GM18517 (cell line): Measurements from ENCODE around the gene PDGFA.

ENCODE experiments used
- ATAC-seq: cut with Tn5 transposase; IDR thresholded peaks from one replicate; pipeline ENCODE4 v1.9.1; 2021; ENCODE audit warnings: mild to moderate bottlenecking, moderate library complexity; ENCODE audit not compliant: unreplicated experiment

PDGFA gene

GRCh38 chr7:517774-518629 is 1.6 kb downstream of the PDGFA start:
- no peak for ATAC-seq

- ATAC-seq = no peak
Measured at GRCh38 chr7:516606-517456, 2.8 kb downstream of the PDGFA start.

DNA sequence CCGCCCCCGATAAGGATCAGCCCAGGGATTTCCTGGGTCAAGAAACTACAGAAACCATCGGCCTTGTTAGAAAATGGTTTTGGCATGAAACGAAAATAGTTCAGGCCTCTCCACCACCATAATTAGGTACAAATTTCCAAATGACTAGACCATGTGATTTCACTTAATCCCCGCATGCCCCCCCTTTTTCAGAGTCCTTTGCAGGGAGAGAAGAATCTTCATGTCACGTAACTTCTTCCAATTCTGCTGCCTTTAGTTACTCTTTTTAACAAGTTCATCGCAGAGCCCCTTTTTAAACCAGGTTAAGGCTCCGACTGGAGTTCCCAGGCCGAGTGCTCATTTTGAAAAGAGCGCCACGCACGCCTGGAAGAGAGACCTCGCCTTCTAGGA is 3.4 kb downstream of the PDGFA start:
- ATAC-seq = no peak

DNA sequence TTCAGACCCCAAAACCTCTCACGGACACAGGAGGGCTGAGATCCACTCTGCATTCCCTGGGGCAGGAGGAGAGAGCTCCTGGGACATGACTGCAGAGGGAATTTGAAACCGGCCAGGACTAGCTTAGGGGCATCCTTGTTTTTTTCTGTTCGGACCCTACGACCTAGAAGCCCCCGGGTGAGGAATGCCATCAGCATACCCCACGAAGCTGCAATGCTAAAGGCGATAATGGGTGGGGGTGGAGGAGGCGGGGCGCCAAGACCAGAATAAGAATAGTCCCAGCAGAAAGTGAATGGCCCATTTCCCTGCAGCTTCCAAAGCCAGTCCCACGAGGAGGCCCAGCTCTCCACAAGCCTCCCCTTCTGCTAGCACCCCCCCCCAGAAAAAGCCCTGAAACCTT is 4.0 kb downstream of the PDGFA start:
- ATAC-seq = no peak

- no peak for ATAC-seq
Measured at GRCh38 chr7:514651-515598, 4.7 kb downstream of the PDGFA start.

- ATAC-seq = no peak
Measured at GRCh38 chr7:514242-514641, 5.4 kb downstream of the PDGFA start.

DNA sequence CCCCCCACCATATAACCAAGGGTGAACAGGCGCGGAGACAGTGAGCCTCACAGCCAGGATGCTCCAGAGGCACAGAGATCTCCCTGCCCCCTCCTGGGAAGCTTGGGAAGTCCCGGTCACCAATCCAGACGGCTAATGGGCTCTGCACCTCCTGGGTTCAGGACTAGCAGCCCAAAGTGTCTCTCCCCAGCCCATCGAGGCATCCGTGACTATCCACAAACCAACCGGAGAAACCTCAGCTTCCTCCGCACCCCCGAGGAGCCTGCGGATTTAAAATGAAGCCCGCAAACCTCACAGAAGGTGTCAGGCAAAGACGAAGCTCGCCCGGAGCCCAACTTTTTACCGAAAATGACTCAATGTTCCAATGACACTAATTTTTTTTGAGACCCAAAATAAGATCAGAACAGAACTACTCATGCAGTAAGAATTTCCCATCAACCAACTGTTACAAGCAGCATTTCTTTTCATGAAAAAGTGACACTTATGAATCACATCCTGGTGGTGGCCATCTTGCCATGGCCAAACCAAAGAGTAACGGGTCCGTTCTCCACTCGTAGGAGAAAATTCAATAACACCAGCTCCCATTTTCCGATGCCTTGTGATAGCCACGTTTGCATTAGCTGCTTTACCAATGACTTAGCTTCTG is 6.0 kb downstream of the PDGFA start:
- ATAC-seq = no peak

DNA sequence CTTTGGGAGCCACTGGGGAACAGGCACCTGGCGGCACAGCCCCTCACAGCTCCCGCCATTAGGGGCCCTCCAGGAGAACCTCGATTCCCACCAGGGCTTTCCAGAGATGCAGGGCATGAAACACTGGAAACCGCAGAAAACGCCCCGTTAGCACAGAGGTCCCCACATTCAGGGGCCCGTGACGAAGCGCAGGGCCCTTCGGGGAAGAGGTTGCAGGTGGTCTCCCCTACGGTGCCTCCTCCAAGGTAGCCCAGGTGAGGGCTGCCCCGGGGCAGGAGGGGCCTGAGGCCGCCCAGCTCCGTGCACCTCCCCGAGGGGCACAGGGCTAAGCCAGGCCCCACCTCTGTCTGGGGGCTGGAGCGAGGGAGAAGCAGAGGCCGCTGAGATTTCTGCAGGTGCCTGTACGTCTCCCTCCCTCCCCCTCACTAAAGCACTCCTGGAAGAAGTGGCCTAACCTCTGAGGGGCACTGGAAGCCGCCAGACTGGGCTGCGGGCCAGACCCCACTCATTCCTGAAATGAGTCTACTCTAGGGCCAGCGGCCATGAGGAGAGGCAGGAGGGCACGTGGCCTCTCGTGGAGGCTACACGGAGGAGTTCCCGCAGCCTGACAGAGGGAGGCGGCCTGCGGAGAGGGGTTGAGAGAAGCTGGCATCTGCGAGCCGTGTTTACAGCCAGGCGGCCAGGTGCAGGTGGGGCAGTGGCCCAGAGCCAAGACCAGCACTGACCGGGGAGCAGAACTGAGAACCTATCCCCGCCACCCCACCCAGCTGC is 6.9 kb downstream of the PDGFA start:
- no peak for ATAC-seq

DNA sequence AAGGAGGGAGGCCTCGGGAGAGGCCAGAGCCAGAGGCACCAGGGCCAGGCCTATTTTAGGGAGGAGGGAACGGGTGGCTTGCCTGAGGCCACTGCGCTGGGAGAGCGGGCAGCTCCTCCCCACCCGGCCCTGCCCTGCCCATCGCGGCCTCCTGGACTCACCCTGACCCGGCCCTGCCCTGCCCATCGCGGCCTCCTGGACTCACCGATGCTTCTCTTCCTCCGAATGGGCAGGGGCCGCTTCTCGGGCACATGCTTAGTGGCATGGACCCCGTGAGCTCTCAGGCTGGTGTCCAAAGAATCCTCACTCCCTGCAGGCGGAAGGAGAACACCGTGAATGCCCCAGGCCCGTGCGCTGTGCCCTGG is 7.5 kb downstream of the PDGFA start:
- ATAC-seq = no peak

DNA sequence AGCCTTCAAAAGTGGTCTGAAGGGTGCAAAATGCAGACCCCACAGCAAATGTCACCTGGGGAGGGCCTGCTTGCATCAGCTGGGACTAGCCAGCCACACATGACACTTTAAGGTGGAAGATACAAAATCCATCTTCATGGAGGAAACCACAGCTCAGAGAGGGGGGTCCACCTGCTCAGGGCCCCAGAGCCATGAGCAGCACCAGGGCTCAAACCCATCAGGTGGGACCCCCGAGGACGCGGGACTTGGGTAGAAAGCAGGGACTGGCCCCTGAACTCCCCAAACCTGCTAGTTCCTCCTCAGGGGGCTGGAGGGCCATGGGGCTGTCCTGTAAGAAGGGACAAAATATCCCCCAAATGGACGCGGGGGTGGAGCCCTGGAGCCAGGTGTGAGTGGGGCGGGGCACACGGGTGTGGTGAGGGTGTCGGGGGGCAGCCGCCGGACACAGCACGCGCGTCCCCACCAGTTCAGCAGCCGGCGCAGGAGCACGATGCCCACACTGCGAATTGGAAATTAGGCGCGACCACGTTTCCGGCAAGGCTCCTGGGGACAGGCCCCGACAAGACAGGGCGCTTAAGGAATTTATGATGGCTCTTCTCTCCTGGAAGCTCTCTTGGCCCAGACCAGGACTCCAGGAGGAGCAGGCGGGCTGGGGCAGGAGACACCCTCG is 8.0 kb downstream of the PDGFA start:
- no peak for ATAC-seq

- ATAC-seq = no peak
Measured at GRCh38 chr7:510782-511281, 8.8 kb downstream of the PDGFA start.

GRCh38 chr7:510131-510481 is 9.5 kb downstream of the PDGFA start:
- ATAC-seq = no peak

- ATAC-seq = no peak
Measured at GRCh38 chr7:509426-510130, 10.1 kb downstream of the PDGFA start.

DNA sequence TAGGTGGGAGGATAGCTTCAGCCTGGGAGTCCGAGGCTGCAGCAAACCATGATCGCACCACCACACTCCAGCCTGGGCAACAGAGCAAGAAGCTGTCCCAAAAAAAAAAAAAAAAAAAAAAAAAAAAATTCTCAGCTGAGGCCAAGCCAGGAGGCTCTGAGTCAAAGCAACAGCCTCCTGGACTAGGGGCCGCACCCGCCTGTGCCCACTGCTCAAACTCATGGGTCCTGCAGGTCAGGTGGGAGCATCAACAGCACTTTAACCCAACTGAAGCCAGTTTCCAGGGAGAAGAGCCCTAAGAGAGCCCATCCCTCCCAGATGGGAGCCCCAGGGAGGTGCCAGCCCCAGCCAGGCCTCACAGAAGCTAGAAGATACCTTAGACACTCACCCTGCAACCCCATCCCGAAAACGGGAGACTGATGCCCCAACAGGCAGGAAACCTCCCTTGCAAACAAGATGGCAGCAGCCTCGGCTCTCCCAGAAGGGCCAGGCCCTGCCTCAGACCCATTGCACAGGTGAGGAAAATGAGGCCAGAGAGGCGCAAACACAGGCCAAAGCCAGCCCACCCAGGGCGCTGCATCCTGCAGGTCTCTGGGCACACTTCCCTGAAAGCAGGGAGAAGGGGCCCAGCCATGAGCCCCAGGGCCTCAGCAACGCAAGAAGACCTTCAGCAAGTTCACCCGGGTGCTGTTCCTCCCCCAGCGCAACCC is 11.0 kb downstream of the PDGFA start:
- ATAC-seq = no peak

- ATAC-seq = no peak
Measured at GRCh38 chr7:507623-508300, 11.9 kb downstream of the PDGFA start.

GRCh38 chr7:506921-507622 is 12.6 kb downstream of the PDGFA start:
- no peak for ATAC-seq

GRCh38 chr7:506391-506831 is 13.2 kb downstream of the PDGFA start:
- ATAC-seq = no peak
